Common myeloid progenitor, CD34-positive (primary cell): ENCODE measurements around the gene CPNE4.

Experiments used
- CTCF ChIA-PET: fragments of 350-600 bp; sonication (Branson Sonifier 250); formaldehyde crosslinking; loops from one replicate; lab custom pipeline; 2021; ENCODE audit warnings: antibody characterized with exemption; lab: Charles Lee
- POLR2A ChIA-PET: fragments of 350-600 bp; sonication (Branson Sonifier 250); formaldehyde crosslinking; loops from one replicate; lab custom pipeline; 2021; ENCODE audit warnings: antibody characterized with exemption; lab: Charles Lee
- DNase-seq, 3 donors: peaks; one replicate each; pipeline versions ENCODE4 v3.0.0 to v3.0.0-alpha.2; 2013
- H3K27ac ChIP-seq, 2 experiments: 1 replicate in 1 of 2; 2 replicates in 1 of 2; pipeline ENCODE4 v1.7.0; 2013; ENCODE audit warnings: inconsistent platforms in 2 of 2, low read length in 2 of 2, mild to moderate bottlenecking in 2 of 2, low read depth in 1 of 2, moderate library complexity in 1 of 2; ENCODE audit not compliant: severe bottlenecking in 2 of 2, insufficient read depth in 1 of 2, poor library complexity in 1 of 2
- H3K27me3 ChIP-seq, 5 experiments: replicated peaks in 2 of 5; 1 replicate in 3 of 5; 2 replicates in 2 of 5; pipeline versions ENCODE4 v1.6.1 to v1.7.0; 2013; ENCODE audit warnings: low read length in 4 of 5, mild to moderate bottlenecking in 2 of 5, moderate library complexity in 2 of 5, inconsistent platforms in 1 of 5; ENCODE audit not compliant: insufficient read depth in 5 of 5, control insufficient read depth in 4 of 5
- H3K36me3 ChIP-seq, 4 experiments: 1 replicate in 2 of 4; 2 replicates in 2 of 4; pipeline versions ENCODE4 v1.6.1 to v1.7.0; 2013; ENCODE audit warnings: low read length in 3 of 4, control low read depth in 1 of 4, mild to moderate bottlenecking in 1 of 4; ENCODE audit not compliant: control insufficient read depth in 4 of 4, insufficient read depth in 4 of 4
- H3K4me1 ChIP-seq, 4 experiments: 1 replicate in 3 of 4; 2 replicates in 1 of 4; pipeline versions ENCODE4 v1.6.1 to v1.7.1; 2013; ENCODE audit warnings: low read length in 3 of 4, mild to moderate bottlenecking in 3 of 4, control low read depth in 1 of 4, inconsistent platforms in 1 of 4, moderate library complexity in 1 of 4; ENCODE audit not compliant: control insufficient read depth in 4 of 4, insufficient read depth in 4 of 4; ENCODE audit errors: control extremely low read depth in 1 of 4
- H3K4me3 ChIP-seq, 7 experiments: 1 replicate in 4 of 7; 2 replicates in 3 of 7; pipeline versions ENCODE4 v1.5.1 to v1.7.0; 2013; ENCODE audit warnings: mild to moderate bottlenecking in 7 of 7, low read length in 6 of 7, moderate library complexity in 6 of 7, inconsistent platforms in 2 of 7, low read depth in 2 of 7, control low read depth in 1 of 7; ENCODE audit not compliant: insufficient read depth in 4 of 7, control insufficient read depth in 1 of 7; ENCODE audit errors: extremely low read depth in 1 of 7
- H3K9me3 ChIP-seq, 5 experiments: 1 replicate in 4 of 5; 2 replicates in 1 of 5; pipeline versions ENCODE4 v1.6.1 to v1.7.1; 2013; ENCODE audit warnings: low read length in 4 of 5, mild to moderate bottlenecking in 2 of 5, inconsistent platforms in 1 of 5, low read depth in 1 of 5, moderate library complexity in 1 of 5; ENCODE audit not compliant: control insufficient read depth in 4 of 5, insufficient read depth in 2 of 5; ENCODE audit errors: control extremely low read depth in 1 of 5
- WGBS: methylation state at CpG from one replicate; pipeline ENCODE4 v1.1.5; 2013; ENCODE audit not compliant: insufficient coverage; 5-methylcytosine and 5-hydroxymethylcytosine counted together

Gene CPNE4

DNA sequence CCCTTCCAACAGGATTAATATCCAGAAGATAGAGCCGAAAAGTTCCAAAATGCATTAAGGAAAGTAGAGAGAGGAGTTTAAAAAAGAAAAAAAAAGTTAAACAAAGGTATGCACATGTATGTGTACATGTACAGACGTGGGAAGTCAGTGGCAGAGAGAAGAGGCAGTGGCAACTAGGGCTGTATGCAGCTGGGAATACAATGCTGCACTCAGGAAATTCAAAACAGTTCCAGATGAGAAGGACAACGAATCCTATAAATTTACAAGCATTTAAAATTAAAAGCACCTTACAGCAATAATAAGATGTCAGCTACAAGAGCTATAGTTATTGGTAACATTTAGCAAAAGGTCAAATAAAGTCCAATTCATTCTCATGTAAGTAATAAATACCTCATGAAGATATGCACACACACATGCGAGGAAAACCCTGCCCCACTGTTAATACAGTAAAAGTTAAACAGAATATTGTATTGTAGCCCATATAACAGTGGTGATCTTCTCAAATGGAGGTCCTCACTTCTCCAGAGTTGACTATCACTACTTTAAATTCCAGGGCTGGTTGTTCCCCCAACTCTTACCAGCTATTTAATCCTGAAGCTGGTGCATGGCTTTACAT, 550.2 kb downstream of the CPNE4 start:
- H3K36me3 ChIP-seq, result peaks cover 2 to 51% (median 31%) of the 10 kb centered on the region in 4 experiments
- ChIA-PET POLR2A (no interaction called here), CTCF (interaction anchor here (0.6 kb wide), 1 partner anchor 54 kb away, joined by 3 read pairs; no protein-coding TSS in a partner anchor)
- DNase-seq, result no peak
- 100% methylated on average over 2 of the region's 4 CpGs for WGBS
- H3K4me1 ChIP-seq, result no peaks in the 10 kb centered on the region
- H3K9me3 ChIP-seq, result no peaks in the 10 kb centered on the region
- no peaks in the 10 kb centered on the region for H3K27me3 ChIP-seq
- H3K27ac ChIP-seq, result no peak overlapping the region
- no peak overlapping the region for H3K4me3 ChIP-seq
